HG03457 (cell line): ENCODE measurements around the gene EAPP.
"Not testable (repeated sequence)": the region's sequence is repeated elsewhere in the genome, so short reads cannot be mapped to it uniquely, and the experiment has no call there.

Experiments
- ATAC-seq: cut with Tn5 transposase; IDR thresholded peaks from one replicate; pipeline ENCODE4 v1.9.1; 2021; ENCODE audit warnings: moderate number of reproducible peaks; ENCODE audit not compliant: unreplicated experiment

Gene EAPP

DNA sequence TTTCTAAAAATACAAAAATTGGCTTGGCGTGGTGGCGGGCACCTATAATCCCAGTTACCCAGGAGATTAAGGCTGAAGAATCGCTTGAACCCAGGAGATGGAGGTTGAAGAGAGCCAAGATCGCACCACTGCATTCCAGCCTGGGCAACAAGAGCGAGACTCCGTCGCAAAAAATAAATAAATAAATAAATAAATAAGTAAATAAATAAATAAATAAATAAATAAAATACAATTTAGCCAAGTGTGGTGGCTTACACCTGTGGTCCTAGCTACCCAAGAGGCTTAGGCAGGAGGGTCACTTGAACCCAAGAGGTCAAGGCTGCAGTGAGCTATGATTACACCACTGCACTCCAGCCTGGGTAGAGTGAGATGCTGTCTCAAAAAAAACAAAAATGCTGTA lies 51.0 kb downstream of the EAPP start:
- no peak for ATAC-seq

DNA sequence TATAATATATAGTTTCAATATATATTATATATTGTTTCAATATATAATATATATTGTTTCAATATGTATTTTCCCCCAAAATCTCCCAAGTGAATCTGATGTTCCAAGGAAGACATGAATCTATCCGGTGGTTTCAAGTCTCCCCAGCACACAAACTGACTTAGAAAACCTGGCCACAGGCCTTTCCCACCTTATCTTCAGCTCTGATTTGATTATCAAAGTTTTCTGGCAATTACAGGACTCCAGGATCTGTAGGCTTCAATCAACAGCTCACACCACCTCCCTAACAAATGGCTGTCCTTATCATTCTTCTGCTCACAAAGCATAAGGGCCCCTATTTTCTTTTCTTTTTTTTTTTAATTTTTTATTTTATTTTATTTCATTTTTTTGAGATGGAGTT lies 54.8 kb downstream of the EAPP start:
- ATAC-seq, result no peak

GRCh38 chr14:34482463-34482862 lies 57.0 kb downstream of the EAPP start:
- no peak for ATAC-seq

DNA sequence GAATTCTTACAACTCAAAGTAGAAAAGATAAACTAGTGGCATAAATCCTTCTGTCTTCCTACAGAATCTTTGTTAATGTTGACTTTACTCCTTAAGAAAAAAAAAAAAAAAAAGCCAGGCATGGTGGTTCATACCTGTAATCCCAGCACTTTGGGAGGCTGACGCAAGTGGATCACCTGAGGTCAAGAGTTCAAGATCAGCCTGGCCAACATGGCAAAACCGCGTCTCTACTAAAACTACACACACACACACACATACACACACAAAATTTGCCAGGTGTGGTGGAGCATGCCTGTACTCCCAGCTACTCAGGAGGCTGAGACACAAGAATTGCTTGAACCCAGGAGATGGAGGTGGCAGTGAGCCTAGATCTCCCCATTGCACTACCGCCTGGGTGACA lies 59.8 kb downstream of the EAPP start:
- no peak for ATAC-seq

GRCh38 chr14:34478261-34478660 lies 61.2 kb downstream of the EAPP start:
- ATAC-seq, result no peak

DNA sequence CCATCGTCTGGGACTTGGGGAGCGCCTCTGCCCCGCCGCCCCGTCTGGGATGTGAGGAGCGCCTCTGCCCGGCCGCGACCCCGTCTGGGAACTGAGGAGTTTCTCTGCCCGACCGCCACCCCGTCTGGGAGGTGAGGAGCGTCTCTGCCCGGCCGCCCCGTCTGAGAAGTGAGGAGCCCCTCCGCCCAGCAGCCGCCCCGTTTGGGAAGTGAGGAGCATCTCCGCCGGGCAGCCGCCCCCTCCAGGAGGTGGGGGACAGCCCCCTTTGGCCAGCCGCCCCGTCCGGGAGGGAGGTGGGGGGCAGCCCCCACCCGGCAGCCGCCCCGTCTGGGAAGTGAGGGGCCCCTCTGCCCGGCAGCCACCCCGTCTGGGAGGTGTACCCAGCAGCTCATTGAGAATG lies 63.5 kb downstream of the EAPP start:
- ATAC-seq, result not testable (repeated sequence)

GRCh38 chr14:34475163-34475562 lies 64.3 kb downstream of the EAPP start:
- ATAC-seq, result no peak

DNA sequence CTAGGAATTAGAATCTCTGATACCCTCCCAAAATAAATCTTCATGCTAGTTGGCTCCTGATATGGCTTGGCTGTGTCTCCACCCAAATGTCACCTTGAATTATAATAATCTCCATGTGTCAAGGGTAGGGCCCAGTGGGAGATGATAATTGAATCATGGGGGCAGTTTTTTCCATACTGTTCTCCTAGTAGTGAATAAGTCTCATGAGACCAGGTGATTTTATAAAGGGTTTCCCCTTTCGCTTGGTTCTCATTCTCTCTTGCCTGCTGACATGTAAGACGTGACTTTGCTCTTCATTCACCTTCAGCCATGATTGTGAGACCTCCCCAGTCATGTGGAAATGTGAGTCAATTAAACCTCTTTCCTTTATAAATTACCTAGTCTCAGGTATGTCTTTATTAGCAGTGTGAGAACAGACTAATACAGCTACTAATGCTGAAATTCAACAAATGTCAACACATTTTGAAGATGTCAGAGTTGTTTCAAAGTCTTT lies 65.3 kb downstream of the EAPP start:
- ATAC-seq, result no peak

- no peak for ATAC-seq
These were observed 66.7 kb downstream of the EAPP start for GRCh38 chr14:34472706-34473279.

DNA sequence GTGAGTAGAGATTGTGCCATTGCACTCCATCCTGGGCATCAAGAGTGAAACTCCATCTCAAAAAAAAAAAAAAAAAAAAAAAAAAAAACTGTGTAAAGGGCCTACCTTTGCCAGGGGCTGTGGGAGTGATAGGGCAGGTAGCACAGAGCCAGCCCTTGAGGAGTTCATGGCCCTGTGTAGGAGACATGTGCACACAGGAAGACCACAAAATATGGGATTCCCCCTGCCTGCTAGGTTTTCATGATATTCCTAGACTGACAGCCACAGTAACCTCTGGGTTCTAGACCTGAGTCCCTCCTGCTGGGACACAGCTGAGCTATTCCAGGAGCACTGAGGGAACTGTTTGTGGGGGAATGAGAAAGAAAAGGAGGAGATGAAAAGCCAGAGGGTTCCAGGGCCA lies 69.2 kb downstream of the EAPP start:
- no peak for ATAC-seq

GRCh38 chr14:34466691-34467090 lies 72.8 kb downstream of the EAPP start:
- no peak for ATAC-seq
